GM21381 (cell line): ENCODE measurements around the gene CD2.

Experiments used
- ATAC-seq: cut with Tn5 transposase; IDR thresholded peaks from one replicate; pipeline ENCODE4 v1.9.1; 2021; ENCODE audit warnings: mild to moderate bottlenecking, moderate library complexity; ENCODE audit not compliant: unreplicated experiment

CD2 gene

DNA sequence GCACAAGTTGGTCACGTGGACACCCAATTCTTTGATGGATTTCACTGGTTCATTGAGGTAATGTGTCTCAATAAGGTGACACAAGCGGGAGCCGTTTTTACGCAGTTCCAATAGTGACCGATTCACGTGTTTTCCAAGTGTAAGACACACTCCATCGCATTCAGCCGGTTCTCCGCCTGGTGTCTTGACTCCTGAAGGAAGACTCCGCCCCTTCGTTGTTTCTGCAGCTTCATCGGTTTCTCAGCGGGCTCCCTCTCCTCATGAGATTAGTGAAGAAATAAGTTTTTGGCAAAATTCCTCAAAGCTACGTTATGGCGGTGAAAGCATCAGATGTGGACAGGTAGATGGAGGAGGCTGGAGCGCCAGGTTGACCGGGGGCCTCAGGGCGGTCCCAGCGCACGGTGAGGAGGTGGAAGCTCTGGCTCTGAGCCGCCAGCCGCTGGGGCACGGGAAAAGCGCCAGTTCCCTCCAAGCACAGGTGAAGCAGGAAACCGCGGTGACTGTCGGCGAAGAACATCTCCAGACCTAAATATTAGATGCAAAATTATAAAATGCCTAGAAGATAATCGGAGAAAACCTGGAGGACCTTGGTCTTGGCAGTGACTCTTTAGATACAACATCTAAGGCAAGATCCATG is 21.0 kb downstream of the CD2 start:
- no peak for ATAC-seq

DNA sequence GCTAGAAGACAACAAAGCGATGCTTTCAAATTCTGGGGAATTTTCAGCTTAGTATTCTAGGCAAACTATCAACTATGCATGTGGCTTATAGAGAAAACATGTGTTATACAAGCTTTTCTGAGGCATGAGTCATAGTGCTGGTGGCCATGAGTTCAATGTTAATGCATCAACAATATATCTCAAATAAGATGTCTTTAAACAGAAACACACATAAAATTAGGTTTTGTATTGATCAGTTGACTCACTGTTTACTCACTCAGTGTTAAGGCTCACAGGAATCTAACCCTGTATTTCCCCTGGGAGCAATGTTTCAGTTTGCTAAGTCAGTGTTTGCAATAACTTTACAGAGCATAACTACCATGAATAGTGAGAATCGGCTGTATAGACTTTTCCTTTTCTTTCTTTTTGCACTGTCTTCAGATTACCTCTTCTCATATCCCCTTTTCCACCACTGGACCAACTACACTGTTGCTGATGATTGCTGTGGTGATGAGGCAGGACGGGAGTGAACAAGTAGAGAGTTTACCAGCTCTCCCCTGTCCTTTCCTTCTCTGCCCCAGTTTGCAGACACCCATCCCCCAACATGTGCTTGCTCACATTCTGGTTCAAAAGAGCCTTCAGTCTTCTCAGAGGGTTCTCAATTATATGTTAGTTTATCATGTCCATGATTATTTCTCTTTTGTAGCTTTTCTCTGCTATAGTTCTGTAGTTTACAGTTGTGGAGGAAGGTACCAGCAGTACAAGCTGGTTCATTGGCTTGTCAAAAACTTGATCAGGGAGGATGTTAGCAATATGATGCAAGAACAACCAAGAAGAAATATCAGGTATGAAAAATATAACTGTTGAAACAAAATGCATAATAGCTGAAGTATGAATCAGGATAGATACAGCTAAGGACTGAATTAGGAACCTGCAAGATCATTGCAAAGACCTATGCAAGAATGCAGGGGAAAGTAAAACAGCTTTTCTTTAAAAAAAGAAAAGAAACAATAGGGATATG is 23.9 kb downstream of the CD2 start:
- no peak for ATAC-seq

DNA sequence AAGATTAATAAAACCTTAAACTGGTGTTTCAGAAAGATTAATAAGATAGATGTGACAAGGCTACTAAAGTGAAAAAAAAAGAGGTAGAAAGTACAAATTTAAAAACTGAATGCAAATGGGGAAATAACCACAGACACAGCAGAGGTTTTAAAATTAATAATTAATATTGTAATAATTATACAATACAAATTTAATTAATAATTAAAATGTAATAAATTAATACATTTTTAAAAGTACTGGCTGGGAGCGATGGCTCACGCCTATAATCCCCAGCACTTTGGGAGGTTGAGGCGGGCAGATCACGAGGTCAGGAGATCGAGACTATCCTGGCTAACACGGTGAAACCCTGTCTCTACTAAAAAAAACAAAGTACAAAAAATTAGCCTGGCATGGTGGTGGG is 26.8 kb downstream of the CD2 start:
- no peak for ATAC-seq

DNA sequence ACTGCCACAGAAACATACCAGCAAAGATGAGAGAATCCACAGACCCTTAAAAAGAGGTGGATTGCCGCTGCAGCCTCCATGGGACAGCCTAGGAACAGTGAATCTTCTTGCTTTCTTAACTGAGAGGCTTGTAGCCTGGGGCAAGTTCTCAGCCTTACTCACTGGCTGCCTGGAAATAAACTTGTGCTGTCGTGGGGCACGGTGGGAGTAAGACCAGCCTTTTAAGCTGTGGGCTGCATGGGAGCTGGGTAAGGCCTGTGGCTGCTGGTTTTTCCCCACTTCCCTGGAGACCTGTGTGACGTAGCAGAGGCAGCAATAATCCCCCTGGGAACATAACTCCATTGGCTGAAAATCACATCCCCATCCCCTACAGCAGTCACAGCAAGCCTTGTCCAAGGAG is 30.8 kb downstream of the CD2 start:
- ATAC-seq, result no peak

DNA sequence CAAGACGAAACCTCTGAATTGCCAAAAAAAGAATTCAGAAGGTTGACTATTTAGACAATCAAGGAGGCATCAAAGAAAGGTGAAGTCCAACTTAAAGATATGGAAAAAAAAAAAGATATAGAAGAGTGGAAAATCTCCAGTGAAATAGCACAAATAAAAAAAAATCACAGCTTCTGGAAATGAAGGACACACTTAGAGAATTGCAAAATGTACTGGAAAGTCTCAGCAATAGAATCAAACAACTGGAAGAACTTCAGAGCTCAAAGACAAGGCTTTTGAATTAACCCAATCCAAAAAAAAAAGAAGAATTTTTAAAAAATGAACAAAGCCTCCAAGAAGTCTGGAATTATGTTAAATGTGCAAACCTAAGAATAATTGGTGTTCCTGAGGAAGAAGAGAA is 31.8 kb downstream of the CD2 start:
- no peak for ATAC-seq

DNA sequence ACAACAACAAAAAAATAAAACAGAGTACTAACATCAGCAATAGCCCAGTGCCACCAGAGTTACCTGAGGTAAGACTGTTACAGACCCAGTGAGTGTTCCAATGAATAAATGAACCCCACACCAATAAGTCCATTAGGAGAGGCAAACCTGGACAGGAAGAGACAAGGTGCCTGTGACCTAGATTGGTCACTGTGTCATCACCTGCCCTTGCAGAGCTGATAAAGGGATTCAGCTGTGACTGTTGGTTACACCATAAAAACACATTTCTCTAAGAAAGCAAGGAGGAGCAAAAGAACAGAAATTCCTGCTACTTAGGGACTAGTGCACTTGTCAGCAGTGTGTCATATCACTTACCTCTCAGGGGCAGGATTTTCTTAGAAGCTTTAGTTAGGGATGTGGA is 37.5 kb downstream of the CD2 start:
- ATAC-seq, result no peak

DNA sequence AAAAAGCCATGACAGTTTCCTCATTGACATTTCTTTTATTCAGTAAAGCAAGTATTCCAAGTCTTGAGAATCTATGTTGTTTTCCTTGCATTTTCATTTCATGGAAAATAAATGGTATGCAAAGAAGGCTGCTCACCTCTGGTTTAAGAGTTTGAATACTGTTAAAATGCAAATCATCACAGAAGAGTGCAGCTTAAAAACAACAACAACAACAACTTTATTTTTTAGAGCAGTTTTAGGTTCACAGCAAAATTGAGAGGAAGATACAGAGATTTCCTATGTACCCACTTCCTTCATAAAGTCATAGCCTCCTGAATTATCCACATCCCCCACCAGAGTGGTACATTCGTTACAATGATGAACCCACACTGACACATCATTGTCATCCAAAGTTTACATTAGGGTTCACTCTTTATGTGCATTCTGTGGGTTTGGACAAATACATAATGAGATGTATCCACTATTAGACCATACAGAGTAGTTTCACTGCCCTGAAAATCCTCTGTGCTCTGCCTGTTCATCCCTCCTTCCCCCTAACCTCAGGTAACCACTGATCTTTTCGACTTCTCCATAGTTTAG is 39.2 kb downstream of the CD2 start:
- no peak for ATAC-seq

DNA sequence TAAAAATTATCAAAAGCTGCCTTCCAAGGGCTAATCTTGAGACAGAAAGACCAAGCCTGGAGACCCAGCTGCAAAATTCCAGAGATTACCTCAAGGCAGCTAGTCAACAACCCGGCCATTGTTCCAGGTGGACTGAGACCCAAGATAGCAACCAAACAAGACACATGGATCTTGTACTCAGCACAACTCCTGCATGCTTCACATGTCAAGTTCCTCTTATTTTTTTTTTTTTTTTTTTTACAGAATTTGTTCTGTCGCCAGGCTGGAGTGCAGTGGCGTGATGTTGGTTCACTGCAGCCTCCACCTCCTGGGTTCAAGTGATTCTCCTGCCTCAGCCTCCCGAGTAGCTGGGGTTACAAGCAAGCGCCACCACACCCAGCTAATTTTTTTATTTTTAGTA is 40.1 kb downstream of the CD2 start:
- ATAC-seq, result no peak

DNA sequence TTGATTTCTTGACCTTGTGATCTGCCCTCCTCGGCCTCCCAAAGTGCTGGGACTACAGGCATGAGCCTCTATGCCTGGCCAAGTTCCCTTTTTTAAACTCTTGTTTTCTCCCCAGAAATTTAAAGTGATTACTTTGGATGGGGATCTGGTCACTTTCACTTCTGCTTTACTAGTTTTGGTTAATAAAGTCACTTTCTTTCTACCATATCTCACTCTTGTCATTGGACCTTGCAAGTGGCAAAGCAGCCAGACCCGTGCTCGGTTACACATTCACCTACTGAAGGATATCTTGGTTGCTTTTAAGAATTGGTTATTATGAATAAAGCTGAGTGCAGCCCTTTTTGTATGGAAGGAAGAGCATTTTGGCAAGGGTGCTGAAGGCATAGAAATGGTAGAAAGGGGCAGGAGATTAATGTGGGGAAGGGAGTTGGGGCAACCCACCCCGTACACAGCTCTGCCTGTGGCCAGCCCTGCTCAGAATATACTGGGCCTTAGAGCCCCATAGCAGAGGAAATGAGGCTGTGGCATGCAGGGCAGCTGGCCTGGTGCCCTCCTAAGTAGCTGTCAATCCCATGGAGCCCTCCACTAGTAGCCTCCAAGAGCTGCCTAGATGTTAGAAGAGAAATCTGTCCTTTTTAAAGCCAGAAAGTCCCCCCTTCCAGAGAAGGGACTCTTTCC is 40.7 kb downstream of the CD2 start:
- peak; percentile 89 for ATAC-seq

DNA sequence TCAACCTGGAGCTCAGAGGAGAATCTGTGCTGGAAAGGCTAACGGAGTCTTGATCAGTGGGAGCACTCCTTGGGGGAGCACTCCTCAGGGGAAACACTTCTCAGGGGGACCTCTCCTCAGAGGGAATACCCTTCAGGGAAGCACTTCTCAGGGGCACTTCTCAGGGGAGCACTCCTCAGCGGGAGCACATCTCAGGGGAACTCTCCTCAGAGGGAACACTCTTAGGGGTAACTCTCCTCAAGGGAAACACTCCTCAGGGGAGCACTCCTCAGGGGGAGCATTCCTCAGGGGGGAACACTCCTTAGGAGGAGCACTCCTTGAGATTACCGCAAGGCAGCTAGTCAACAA is 41.2 kb downstream of the CD2 start:
- no peak for ATAC-seq

DNA sequence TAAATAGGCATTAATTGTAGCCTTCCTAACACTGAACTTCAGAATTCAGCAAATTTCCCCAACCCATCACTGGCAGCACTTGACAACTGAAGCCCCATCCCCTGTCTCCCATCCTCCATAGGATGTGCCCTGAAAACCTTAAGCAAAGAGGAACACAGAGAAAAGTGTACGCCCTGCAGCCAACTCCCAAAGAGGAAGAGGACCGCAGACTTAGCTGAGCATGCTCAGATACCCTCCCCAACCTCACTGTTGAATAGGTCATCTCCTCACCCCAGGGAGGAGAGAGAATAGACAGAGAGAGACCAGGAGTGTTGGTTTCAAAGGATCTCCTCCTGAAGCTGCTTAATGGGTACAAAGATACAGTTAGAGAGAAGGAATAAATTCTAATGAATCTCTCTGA is 50.5 kb downstream of the CD2 start:
- ATAC-seq, result no peak

DNA sequence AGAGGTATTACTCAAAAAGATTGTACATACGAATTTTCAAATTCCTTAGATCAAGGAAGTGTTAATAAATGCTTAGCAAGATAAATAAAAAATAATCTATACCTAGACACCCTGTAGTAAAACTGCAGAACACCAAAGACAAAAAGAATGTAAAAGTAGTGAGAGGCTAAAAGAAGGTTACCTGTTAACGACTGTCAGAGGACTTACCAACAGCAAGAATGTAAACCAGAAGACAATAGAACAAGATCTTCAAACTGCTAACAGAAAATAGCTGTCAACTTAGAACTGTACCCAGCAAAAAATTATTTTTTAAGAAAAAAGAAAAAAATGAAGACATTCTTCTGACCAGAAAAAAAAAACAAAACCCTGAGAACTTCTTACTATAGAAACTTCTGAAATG is 51.2 kb downstream of the CD2 start:
- ATAC-seq, result no peak

DNA sequence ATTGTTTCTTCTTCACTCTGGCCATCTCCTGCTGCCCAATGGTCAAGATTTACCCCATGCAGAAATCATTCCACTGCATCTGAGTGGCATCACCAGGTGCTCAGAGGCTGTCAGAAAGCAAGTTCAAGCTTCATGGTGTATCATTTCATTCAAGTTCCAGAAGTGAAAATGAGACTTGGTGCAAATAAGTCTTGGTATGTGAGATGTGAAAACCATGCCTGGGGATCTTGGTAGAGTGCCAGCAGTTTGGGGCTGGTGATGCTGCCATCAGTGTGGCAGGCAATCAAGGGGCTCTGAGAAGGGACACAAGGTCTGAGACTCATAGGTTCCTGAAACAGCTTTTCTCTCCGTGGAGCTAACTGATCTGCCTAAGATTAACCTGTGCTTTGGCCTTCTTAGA is 52.0 kb downstream of the CD2 start:
- ATAC-seq, result peak; percentile 76

DNA sequence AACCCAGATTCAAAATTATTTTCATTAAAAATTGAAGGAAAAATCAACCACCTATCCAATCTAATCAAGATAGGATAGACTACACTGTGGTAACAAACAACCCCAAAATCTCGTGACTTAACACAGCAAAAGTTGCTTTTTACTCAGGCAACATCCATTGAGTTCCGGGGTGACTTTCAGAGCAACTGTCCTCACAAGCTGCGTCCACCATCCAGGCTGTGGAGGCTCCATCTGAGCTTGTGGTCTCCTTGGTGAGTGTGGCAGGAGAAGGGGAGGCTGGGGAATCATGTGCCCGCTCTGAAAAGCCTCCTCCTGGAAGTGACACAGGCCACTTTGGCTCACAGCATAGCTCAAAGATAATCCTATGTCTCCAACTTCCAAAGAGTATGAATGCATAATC is 52.4 kb downstream of the CD2 start:
- no peak for ATAC-seq

DNA sequence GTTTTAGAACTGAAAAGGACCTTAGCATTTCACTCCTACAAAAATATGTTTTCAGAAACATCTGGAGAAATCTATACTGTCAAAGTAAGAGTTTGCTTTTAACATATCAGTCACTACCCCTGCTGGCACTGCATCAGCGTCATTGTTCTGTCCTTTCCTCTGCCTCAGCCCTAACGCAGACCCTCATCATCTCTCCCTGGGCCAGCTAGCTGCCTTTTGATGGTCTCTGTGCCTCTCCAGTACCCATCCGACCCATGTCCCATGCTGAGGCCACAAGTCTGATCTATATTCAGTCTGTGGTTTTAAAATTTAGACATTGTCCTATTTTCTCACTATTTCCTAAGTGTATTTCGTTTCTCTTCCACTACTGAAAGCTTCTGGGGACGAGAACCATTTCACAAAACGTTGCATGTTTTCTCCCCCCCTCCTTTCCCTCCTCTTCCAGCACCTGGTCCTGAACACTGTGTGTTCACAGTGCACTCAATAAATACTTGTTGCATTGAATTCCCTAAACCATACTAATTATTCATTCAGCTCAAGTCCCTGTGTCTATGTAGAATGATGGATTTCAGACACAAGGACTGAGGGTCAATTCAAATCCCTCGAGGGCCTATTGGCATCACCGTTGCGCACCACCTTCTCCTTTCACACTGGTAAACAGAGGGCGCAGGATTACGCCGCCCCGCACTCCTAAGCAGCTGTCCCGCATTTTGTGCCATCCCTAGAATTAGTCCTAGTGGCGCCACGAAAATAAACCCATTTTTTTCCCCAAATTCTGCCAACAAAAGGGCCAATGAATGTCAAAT is 53.4 kb downstream of the CD2 start:
- no peak for ATAC-seq

DNA sequence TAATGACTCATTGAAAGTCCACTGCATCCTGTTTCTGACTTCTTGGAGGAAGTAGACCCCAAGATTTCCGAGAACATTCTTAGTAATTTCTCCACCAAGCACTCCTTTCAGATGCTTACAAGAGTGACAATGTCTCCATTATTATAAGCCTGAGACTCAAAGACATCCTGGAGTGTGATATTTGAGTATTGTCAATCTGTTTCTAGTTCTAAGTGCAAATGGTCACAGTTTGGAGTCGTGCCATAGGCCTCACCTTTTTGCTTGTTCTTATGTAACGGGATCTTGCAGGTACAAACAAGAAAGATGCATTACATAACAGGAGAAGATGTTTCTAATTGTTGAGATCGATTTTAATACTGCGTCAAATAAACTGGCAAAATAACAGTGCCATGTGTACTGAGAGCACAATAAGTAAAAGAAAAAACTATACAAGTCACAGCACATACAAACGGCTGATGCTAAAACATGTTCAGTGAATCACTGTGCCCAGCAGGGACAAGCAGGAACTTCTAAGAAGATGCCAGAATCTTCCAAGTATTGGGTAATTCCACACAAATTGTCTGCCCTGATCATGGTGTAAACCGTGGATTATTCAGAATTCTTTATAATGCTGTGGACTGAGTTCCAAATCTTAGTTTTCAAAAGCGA is 54.1 kb downstream of the CD2 start:
- ATAC-seq, result no peak

DNA sequence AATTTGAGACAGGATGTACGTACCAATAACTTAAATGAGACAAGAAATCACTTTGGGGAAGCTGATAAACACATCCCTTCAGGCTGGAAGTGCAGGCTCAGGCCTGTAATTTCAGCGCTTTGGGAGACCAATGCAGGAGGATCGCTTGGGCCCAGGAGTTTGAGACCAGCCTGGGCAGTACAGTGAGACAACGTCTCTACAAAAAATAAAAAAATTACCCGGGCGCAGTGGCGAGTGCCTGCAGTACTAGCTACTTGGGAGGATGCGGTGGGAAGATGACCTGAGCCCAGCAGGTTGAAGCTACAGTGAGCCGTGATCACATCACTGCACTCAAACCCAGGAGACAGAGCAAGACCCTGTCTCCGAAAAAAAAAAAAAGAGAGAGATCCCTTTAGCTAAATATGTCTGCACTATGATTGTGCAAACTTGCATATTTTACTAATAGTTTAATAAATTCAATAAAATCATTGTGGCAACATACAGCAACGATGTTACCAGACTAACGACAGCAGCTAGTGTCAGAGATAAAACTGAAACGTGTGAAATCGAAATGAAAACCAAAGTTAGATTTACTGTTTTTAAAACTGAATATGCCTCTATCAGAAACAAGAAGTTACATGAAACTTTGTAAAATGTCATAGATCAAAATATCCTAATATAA is 54.7 kb downstream of the CD2 start:
- no peak for ATAC-seq

DNA sequence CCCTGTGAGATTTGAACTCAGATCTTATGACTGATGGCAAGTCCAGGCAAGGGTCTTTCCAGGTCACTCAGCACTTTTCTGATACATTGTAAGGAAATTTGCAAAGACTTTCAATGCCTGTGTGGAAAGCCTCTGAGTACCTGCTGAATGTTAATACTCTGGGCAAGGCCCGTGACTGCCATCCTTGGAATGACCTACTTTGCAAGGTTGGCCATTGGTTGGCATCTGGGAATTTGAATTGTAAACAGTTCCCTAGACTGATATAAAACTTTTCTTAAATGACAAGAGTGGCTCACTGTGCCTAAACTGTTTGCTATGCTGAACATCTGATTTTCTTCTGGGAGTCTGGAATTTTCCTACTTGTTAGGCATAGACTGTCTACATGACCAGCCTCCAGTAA is 57.1 kb downstream of the CD2 start:
- no peak for ATAC-seq

DNA sequence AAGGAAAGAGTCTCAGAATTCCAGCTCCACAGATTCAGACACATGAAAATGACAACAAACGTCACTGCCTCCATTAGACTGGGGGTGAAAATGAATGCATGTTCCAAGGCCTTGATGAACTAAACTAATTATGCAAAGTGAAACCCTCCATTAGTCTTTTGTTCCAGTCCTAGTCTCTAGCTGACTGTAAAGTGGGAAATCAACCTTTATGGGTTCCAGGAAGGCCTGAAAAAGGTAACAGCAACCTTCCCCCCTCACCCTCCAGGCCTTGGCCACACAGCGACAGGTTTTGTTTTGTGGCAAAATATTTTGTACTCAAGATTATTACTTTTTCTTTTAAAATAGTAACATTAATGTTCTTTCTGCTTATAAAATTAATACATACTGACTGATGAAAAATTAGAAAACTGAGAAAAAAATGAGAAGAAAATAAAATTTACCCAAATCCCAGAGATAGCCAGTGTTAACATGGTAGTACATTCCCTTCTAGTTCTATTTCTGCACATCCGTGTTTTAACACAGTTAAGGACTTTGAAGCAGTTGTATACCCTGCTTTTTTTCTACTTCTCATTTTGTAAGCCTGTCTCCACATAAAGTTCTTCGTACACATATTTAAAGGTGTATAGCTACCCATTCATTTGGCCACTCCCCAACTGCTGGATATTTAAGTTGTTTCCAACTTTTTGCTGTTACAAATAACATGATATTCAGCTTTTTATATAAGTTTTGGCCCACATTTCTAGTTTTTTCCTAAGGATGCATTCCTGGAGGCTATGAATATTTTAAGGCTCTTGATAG is 60.9 kb downstream of the CD2 start:
- ATAC-seq, result no peak
